SHP77 (cell line): ENCODE measurements around the gene NAALADL2.

Source experiments
- DNase-seq, 2 experiments: peaks; one replicate each; lab custom pipeline; 2025; lab: John Stamatoyannopoulos, UW

The NAALADL2 gene

GRCh38 chr3:175207361-175207760, 348.2 kb downstream of the NAALADL2 start:
- DNase-seq = no peak

- DNase-seq = peak; percentile 24 to 59
These were observed 349.2 kb downstream of the NAALADL2 start for GRCh38 chr3:175208326-175208725.

- no peak for DNase-seq
These were observed 352.3 kb downstream of the NAALADL2 start for GRCh38 chr3:175211466-175211865.

GRCh38 chr3:175212896-175213295, 353.8 kb downstream of the NAALADL2 start:
- no peak for DNase-seq

- DNase-seq = no peak
These were observed 355.1 kb downstream of the NAALADL2 start for GRCh38 chr3:175214216-175214615.

GRCh38 chr3:175215833-175216232, 356.7 kb downstream of the NAALADL2 start:
- no peak for DNase-seq

GRCh38 chr3:175222356-175222755, 363.2 kb downstream of the NAALADL2 start:
- no peak for DNase-seq

- DNase-seq = peak; percentile 22 to 47
These were observed 364.9 kb downstream of the NAALADL2 start for GRCh38 chr3:175224051-175224450.

GRCh38 chr3:175226444-175226843, 367.3 kb downstream of the NAALADL2 start:
- DNase-seq = no peak

- no peak for DNase-seq
These were observed 368.0 kb downstream of the NAALADL2 start for GRCh38 chr3:175227126-175227525.

- no peak for DNase-seq
These were observed 375.1 kb downstream of the NAALADL2 start for GRCh38 chr3:175233957-175234940.

GRCh38 chr3:175238801-175239200, 379.7 kb downstream of the NAALADL2 start:
- DNase-seq = peak; percentile 57 to 71

- DNase-seq = no peak
These were observed 381.8 kb downstream of the NAALADL2 start for GRCh38 chr3:175240921-175241320.

GRCh38 chr3:175242243-175242642, 383.1 kb downstream of the NAALADL2 start:
- no peak for DNase-seq

- DNase-seq = no peak
These were observed 387.1 kb downstream of the NAALADL2 start for GRCh38 chr3:175246234-175246633.

GRCh38 chr3:175246766-175247165, 387.6 kb downstream of the NAALADL2 start:
- no peak for DNase-seq

GRCh38 chr3:175247629-175248028, 388.5 kb downstream of the NAALADL2 start:
- DNase-seq = no peak

GRCh38 chr3:175248832-175249231, 389.7 kb downstream of the NAALADL2 start:
- no peak for DNase-seq

- peak; percentile 40 for DNase-seq
These were observed 396.6 kb downstream of the NAALADL2 start for GRCh38 chr3:175255698-175256097.

GRCh38 chr3:175257123-175257522, 398.0 kb downstream of the NAALADL2 start:
- DNase-seq = no peak

- DNase-seq = peak in 1 of 2 experiments; percentile 27
These were observed 399.6 kb downstream of the NAALADL2 start for GRCh38 chr3:175258763-175259162.

GRCh38 chr3:175260145-175260794, 401.1 kb downstream of the NAALADL2 start:
- no peak for DNase-seq

- no peak for DNase-seq
These were observed 407.3 kb downstream of the NAALADL2 start for GRCh38 chr3:175266478-175266877.
